ENCODE data around the gene SERTAD4.

GRCh38 chr1:210233495-210234328 lies 1.1 kb downstream of the SERTAD4 start:
- TF ChIP-seq EZH2 (IDR thresholded peaks at IDR 0.05; ENCODE audit: insufficient read depth, poor library complexity, severe bottlenecking) (no peak), EZH2phosphoT487 (IDR thresholded peaks at IDR 0.05; ENCODE audit: insufficient read depth, low read depth) (no peak)

Measured in GM23248 (cell line).